H1 (cell line): ENCODE data around the gene LRATD1. TPM values are rescaled to one million over a fixed set of nuclear protein-coding genes. Genes with fewer than 3 reads are reported as not detected.

Experiments
- CTCF ChIA-PET: fragments of 300-600 bp; sonication (Branson Sonifier 250); formaldehyde crosslinking; loops from one replicate; lab custom pipeline; 2021; ENCODE audit not compliant: partially characterized antibody; lab: Charles Lee
- POLR2A ChIA-PET: fragments of 300-600 bp; sonication (Branson Sonifier 250); formaldehyde crosslinking; loops from one replicate; lab custom pipeline; 2021; ENCODE audit warnings: inconsistent platforms; ENCODE audit not compliant: partially characterized antibody; lab: Charles Lee
- DNase-seq, 2 experiments: peaks; one replicate each; pipeline versions ENCODE4 v3.0.0 to v3.0.0-alpha.2; 2010 to 2022; ENCODE audit warnings: low spot score in 2 of 2, low read depth in 1 of 2, mixed read lengths in 1 of 2
- FAIRE-seq: peaks from 2 replicates; lab custom pipeline; 2011; peaks lifted over from hg19 to GRCh38; lab: Jason Lieb, UNC
- H2AFZ ChIP-seq: 2 replicates; pipeline ENCODE4 v1.8.1; 2012; ENCODE audit warnings: low read length, inconsistent platforms
- H2AK5ac ChIP-seq: 2 replicates; pipeline ENCODE4 v1.6.1; 2013; ENCODE audit warnings: low read depth, low read length
- H2BK120ac ChIP-seq: replicated peaks from 2 replicates; pipeline ENCODE3; 2013; ENCODE audit warnings: low read depth, low read length, inconsistent platforms
- H2BK12ac ChIP-seq: 2 replicates; pipeline ENCODE4 v1.6.1; 2013; ENCODE audit warnings: low read depth, low read length
- H2BK15ac ChIP-seq: 2 replicates; pipeline ENCODE4 v1.6.1; 2013; ENCODE audit warnings: low read length
- H2BK20ac ChIP-seq: 2 replicates; pipeline ENCODE4 v1.6.1; 2013; ENCODE audit warnings: low read length
- H2BK5ac ChIP-seq: 2 replicates; pipeline ENCODE4 v1.6.1; 2013; ENCODE audit warnings: low read depth, low read length
- H3K14ac ChIP-seq: 2 replicates; pipeline ENCODE4 v1.6.1; 2013; ENCODE audit warnings: inconsistent platforms; ENCODE audit not compliant: insufficient read length
- H3K18ac ChIP-seq: 2 replicates; pipeline ENCODE4 v1.6.1; 2013; ENCODE audit warnings: low read length; ENCODE audit errors: extremely low read depth
- H3K23ac ChIP-seq: 2 replicates; pipeline ENCODE4 v1.6.1; 2013; ENCODE audit warnings: inconsistent platforms; ENCODE audit not compliant: insufficient read length
- H3K23me2 ChIP-seq: 2 replicates; pipeline ENCODE4 v1.6.1; 2013; ENCODE audit warnings: low read depth, low read length
- H3K27ac ChIP-seq: 2 replicates; pipeline ENCODE4 v1.6.1; 2011; ENCODE audit warnings: low read depth, low read length, inconsistent platforms
- H3K27me3 ChIP-seq, 4 experiments: replicated peaks in 1 of 4; 1 replicate in 1 of 4; 2 replicates in 3 of 4; pipeline versions ENCODE4 v1.6.1 to v1.8.1; 2011 to 2013; ENCODE audit warnings: low read length in 3 of 4, mild to moderate bottlenecking in 3 of 4, inconsistent platforms in 2 of 4, mixed read lengths in 2 of 4, moderate library complexity in 1 of 4; ENCODE audit not compliant: control insufficient read depth in 3 of 4, insufficient read depth in 3 of 4; ENCODE audit errors: extremely low read depth in 1 of 4
- H3K36me3 ChIP-seq, 4 experiments: 2 replicates each; pipeline versions ENCODE4 v1.6.1 to v1.8.1; 2011 to 2013; ENCODE audit warnings: mild to moderate bottlenecking in 4 of 4, low read length in 3 of 4, moderate library complexity in 2 of 4, control low read depth in 1 of 4, inconsistent platforms in 1 of 4; ENCODE audit not compliant: insufficient read depth in 4 of 4, control insufficient read depth in 2 of 4
- H3K4ac ChIP-seq: replicated peaks from 2 replicates; pipeline ENCODE3; 2013; ENCODE audit warnings: low read length, low read depth, mixed read lengths, inconsistent platforms; ENCODE audit not compliant: insufficient read length
- H3K4me1 ChIP-seq, 4 experiments: replicated peaks in 1 of 4; 1 replicate in 1 of 4; 2 replicates in 3 of 4; pipeline versions ENCODE4 v1.6.1 to v1.8.1; 2011 to 2013; ENCODE audit warnings: low read length in 3 of 4, inconsistent platforms in 2 of 4, mixed read lengths in 1 of 4; ENCODE audit not compliant: insufficient read depth in 4 of 4, control insufficient read depth in 3 of 4
- H3K4me2 ChIP-seq, 2 experiments: 2 replicates each; pipeline versions ENCODE4 v1.6.1 to v1.8.1; 2011 to 2013; ENCODE audit warnings: low read depth in 2 of 2, low read length in 2 of 2, control low read depth in 1 of 2, inconsistent platforms in 1 of 2, mild to moderate bottlenecking in 1 of 2; ENCODE audit not compliant: insufficient read depth in 1 of 2
- H3K4me3 ChIP-seq, 4 experiments: fragments of 200-600, 300-600 bp in 1 of 4; sonication (generic), shearing (Covaris generic), sonication (Bioruptor Twin) in 1 of 4; 2 replicates each; pipeline versions ENCODE4 v1.5.1 to v1.8.1; 2011 to 2016; ENCODE audit warnings: low read length in 4 of 4, low read depth in 3 of 4, control low read depth in 2 of 4, inconsistent platforms in 2 of 4, mild to moderate bottlenecking in 2 of 4, mixed read lengths in 1 of 4, moderate library complexity in 1 of 4; ENCODE audit not compliant: insufficient read depth in 2 of 4; ENCODE audit errors: extremely low read depth in 1 of 4
- H3K56ac ChIP-seq: replicated peaks from 2 replicates; pipeline ENCODE3; 2013; ENCODE audit warnings: low read depth, mild to moderate bottlenecking, mixed read lengths, low read length, inconsistent platforms; ENCODE audit not compliant: insufficient read length
- H3K79me1 ChIP-seq: 2 replicates; pipeline ENCODE4 v1.6.1; 2013; ENCODE audit warnings: low read depth, low read length, control low read depth
- H3K79me2 ChIP-seq, 2 experiments: 2 replicates each; pipeline versions ENCODE4 v1.6.1 to v1.8.1; 2012 to 2013; ENCODE audit warnings: low read length in 2 of 2, mild to moderate bottlenecking in 2 of 2, inconsistent platforms in 1 of 2; ENCODE audit not compliant: insufficient read depth in 2 of 2, control insufficient read depth in 1 of 2
- H3K9ac ChIP-seq, 4 experiments: replicated peaks in 1 of 4; 1 replicate in 1 of 4; 2 replicates in 3 of 4; pipeline versions ENCODE4 v1.6.1 to v1.8.1; 2011 to 2013; ENCODE audit warnings: low read depth in 3 of 4, low read length in 3 of 4, control low read depth in 2 of 4, mild to moderate bottlenecking in 2 of 4, moderate library complexity in 2 of 4, inconsistent platforms in 1 of 4; ENCODE audit errors: extremely low read depth in 1 of 4
- H3K9me3 ChIP-seq, 2 experiments: 2 replicates each; pipeline versions ENCODE4 v1.6.1 to v1.8.1; 2012 to 2013; ENCODE audit warnings: mild to moderate bottlenecking in 2 of 2, moderate library complexity in 2 of 2, control low read depth in 1 of 2, inconsistent platforms in 1 of 2, low read depth in 1 of 2, low read length in 1 of 2, mixed read lengths in 1 of 2; ENCODE audit not compliant: insufficient read depth in 2 of 2
- H4K20me1 ChIP-seq, 2 experiments: replicated peaks in 1 of 2; 2 replicates each; pipeline versions ENCODE3 to v1.8.1; 2011 to 2013; ENCODE audit warnings: inconsistent platforms in 2 of 2, low read length in 2 of 2, mild to moderate bottlenecking in 1 of 2; ENCODE audit not compliant: insufficient read depth in 2 of 2, control insufficient read depth in 1 of 2
- H4K5ac ChIP-seq: 2 replicates; pipeline ENCODE4 v1.6.1; 2013; ENCODE audit warnings: low read length, low read depth, mixed read lengths, inconsistent platforms; ENCODE audit not compliant: insufficient read length
- H4K8ac ChIP-seq: 2 replicates; pipeline ENCODE4 v1.8.0; 2013; ENCODE audit warnings: mild to moderate bottlenecking, moderate library complexity, low read length, inconsistent platforms; ENCODE audit not compliant: insufficient read depth; ENCODE audit errors: extremely low read depth
- H4K91ac ChIP-seq: replicated peaks from 2 replicates; pipeline ENCODE3; 2013; ENCODE audit warnings: low read length, mixed read lengths, inconsistent platforms; ENCODE audit not compliant: insufficient read length
- GTF2F1 ChIP-seq: IDR thresholded peaks from 2 replicates; pipeline ENCODE4 v1.6.1; 2012; ENCODE audit warnings: low read depth, low read length, improper control_type of control experiment, borderline replicate concordance
- NANOG ChIP-seq: IDR thresholded peaks from 2 replicates; pipeline ENCODE4 v1.6.1; 2011; ENCODE audit warnings: low read length, low read depth, mild to moderate bottlenecking, inconsistent platforms; ENCODE audit not compliant: insufficient read depth, poor library complexity, severe bottlenecking
- RXRA ChIP-seq: IDR thresholded peaks from 2 replicates; pipeline ENCODE4 v1.6.1; 2011; ENCODE audit warnings: low read depth, mild to moderate bottlenecking, low read length, moderate library complexity; ENCODE audit not compliant: insufficient read depth
- SP4 ChIP-seq: IDR thresholded peaks from 2 replicates; pipeline ENCODE4 v1.6.1; 2012; ENCODE audit warnings: low read length, inconsistent platforms
- TEAD4 ChIP-seq: IDR thresholded peaks from 2 replicates; pipeline ENCODE4 v1.6.1; 2012; ENCODE audit warnings: low read depth, low read length, inconsistent platforms, mixed read lengths
- WGBS, 2 experiments: shearing (Covaris generic) in 1 of 2; methylation state at CpG; one replicate each; pipeline versions ENCODE4 v1.1.6 to v1.1.7; 2013 to 2015; ENCODE audit warnings: low lambda C conversion rate in 2 of 2, mixed read lengths in 2 of 2, inconsistent platforms in 1 of 2, low coverage in 1 of 2, missing lambda C conversion rate in 1 of 2; ENCODE audit not compliant: insufficient replicate concordance in 2 of 2, insufficient coverage in 1 of 2, insufficient read length in 1 of 2; ENCODE audit errors: extremely low coverage in 1 of 2, missing lambda C conversion rate in 1 of 2; 5-methylcytosine and 5-hydroxymethylcytosine counted together
- polyA plus RNA-seq, 7 experiments: library from polyadenylated mRNA; depleted of rRNA in 3 of 7; stranded (reverse) in 5 of 7; unstranded in 2 of 7; fragments of >200 nt in 5 of 7; fragments of 200-250 nt in 2 of 7; gene quantifications; 1 replicate in 5 of 7; 2 replicates in 1 of 7; 4 replicates in 1 of 7; pipeline versions ENCODE4 v1.2.1 to v1.2.3, GENCODE V29; 2011 to 2013; ENCODE audit warnings: missing spikeins in 2 of 7, mixed read lengths in 2 of 7
- total RNA-seq: library from RNA; stranded (reverse); fragmentation: NEBNext Ultra II Directional; extraction: Animal tissue kit (Norgen Biotek cat#: 25700); gene quantifications from 2 replicates; pipeline ENCODE4 v1.2.1, GENCODE V29; 2021

LRATD1 gene
- total and polyA plus RNA-seq, 2 of the 8 experiments (the other 6 are each of a cell fraction or from before 2014, with no cell fraction given): 1.2 to 2.3 TPM

- Histone ChIP-seq H4K8ac (no peak overlapping the region), H4K91ac (no peak overlapping the region), H2BK120ac (no peak overlapping the region), H3K18ac (no peak overlapping the region), H3K36me3 (no peaks in the 10 kb centered on the region), H3K23me2 (no peaks in the 10 kb centered on the region), H3K9ac (no peak overlapping the region), H3K9me3 (no peaks in the 10 kb centered on the region), H2AFZ (no peak overlapping the region), H3K4me1 (no peaks in the 10 kb centered on the region), H3K27ac (no peak overlapping the region), H2BK20ac (no peak overlapping the region), H2BK15ac (no peak overlapping the region), H3K23ac (no peak overlapping the region), H3K4ac (no peak overlapping the region), H3K56ac (no peak overlapping the region), H3K79me1 (no peaks in the 10 kb centered on the region), H3K14ac (no peak overlapping the region), H2AK5ac (no peak overlapping the region), H2BK5ac (no peak overlapping the region), H3K4me3 (no peak overlapping the region), H3K4me2 (no peak overlapping the region), H3K27me3 (peaks cover 0 to 5% (median 1%) of the 10 kb centered on the region in 4 experiments; a peak in 2 of 7 replicates), H3K79me2 (no peaks in the 10 kb centered on the region), H4K5ac (no peak overlapping the region), H2BK12ac (no peak overlapping the region), H4K20me1 (no peaks in the 10 kb centered on the region)
- no peak for FAIRE-seq
- 89% methylated on average over 4 of the region's 4 CpGs; no CpG with 5 or more reads in 1 of the 2 experiments for WGBS, 2 experiments
- POLR2A ChIA-PET: no interaction called here
- CTCF ChIA-PET: interaction anchor here (0.7 to 2.3 kb wide), 15 partner anchors 8 to 421 kb away, joined by 3 to 9 read pairs (median 3); partner anchors contain the start of gene LRATD1
- DNase-seq: no peak
- TF ChIP-seq NANOG (no peak), TEAD4 (no peak), SP4 (no peak), RXRA (no peak), GTF2F1 (no peak)
These were observed 8.6 kb downstream of the LRATD1 start for GRCh38 chr2:14641116-14641515.
